Right lobe of liver (tissue), 4 donors: Measurements from ENCODE around the gene SLC9A7.

Source experiments
- POLR2A ChIP-seq: fragments of 450-650 bp; IDR thresholded peaks from one replicate; pipeline ENCODE4 v1.6.1; 2017; ENCODE audit warnings: antibody characterized with exemption, mild to moderate bottlenecking
- TF ChIP-seq, protein P1 (sequence below), 4 donors: fragments of 200-600 bp in 3 of 4; fragments of 450-650 bp in 1 of 4; IDR thresholded peaks; one replicate each; pipeline versions ENCODE4 v1.5.1 to v1.8.0; 2016 to 2022; ENCODE audit warnings: antibody characterized with exemption in 4 of 4, mild to moderate bottlenecking in 2 of 4
- donor health status: DM: no; HTN: no; CAD: no.
- donor health status: DM: no; HTN: no; CAD: no.
- donor health status: DM: no; HTN: yes; CAD: no.

DNA sequence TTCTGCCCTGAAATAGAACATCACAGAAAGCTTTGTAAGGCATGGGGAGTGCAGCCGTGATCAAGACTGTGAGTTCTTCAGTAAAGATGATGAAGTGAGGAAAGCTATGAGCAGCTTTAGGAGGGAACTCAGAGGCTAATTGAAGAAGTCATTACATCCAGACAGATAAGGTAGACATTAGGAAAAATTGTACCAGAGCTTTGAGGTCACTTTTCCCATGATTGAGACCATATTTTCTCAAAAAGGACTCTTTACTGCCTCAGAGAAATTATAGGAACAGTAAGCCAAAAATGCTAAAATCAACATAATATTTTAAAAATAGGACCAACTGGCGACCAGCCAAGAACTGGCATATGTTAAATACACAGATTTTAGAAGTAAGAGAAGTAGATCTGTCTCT, 174.2 kb downstream of the SLC9A7 start:
- TF ChIP-seq, protein P1, sequence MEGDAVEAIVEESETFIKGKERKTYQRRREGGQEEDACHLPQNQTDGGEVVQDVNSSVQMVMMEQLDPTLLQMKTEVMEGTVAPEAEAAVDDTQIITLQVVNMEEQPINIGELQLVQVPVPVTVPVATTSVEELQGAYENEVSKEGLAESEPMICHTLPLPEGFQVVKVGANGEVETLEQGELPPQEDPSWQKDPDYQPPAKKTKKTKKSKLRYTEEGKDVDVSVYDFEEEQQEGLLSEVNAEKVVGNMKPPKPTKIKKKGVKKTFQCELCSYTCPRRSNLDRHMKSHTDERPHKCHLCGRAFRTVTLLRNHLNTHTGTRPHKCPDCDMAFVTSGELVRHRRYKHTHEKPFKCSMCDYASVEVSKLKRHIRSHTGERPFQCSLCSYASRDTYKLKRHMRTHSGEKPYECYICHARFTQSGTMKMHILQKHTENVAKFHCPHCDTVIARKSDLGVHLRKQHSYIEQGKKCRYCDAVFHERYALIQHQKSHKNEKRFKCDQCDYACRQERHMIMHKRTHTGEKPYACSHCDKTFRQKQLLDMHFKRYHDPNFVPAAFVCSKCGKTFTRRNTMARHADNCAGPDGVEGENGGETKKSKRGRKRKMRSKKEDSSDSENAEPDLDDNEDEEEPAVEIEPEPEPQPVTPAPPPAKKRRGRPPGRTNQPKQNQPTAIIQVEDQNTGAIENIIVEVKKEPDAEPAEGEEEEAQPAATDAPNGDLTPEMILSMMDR (IDR thresholded peaks at IDR 0.05), result no peak
- no peak for TF ChIP-seq POLR2A
